MM.1S (cell line): ENCODE results near the gene UBL3.
A peak's percentile ranks its signal among the peaks of the same experiment; 100 is the strongest.

Source experiments
- DNase-seq: peaks from one replicate; pipeline ENCODE4 v3.0.0-alpha.2; 2015
- H2AFZ ChIP-seq: fragments of 300-600 bp; sonication (generic); 2 replicates; pipeline ENCODE4 v1.6.0; 2016; ENCODE audit warnings: antibody characterized with exemption, low read length
- H3F3A ChIP-seq: fragments of 300-600 bp; sonication (generic); 2 replicates; pipeline ENCODE4 v1.6.1; 2016; ENCODE audit warnings: mild to moderate bottlenecking, antibody characterized with exemption, low read length, moderate library complexity, mixed read lengths; ENCODE audit not compliant: insufficient read depth
- H3K27ac ChIP-seq: fragments of 300-600 bp; sonication (generic); 2 replicates; pipeline ENCODE4 v1.5.1; 2016; ENCODE audit warnings: mild to moderate bottlenecking, low read length
- H3K27me3 ChIP-seq: fragments of 300-600 bp; sonication (generic); replicated peaks from 2 replicates; pipeline ENCODE4 v1.6.0; 2016; ENCODE audit warnings: low read length; ENCODE audit not compliant: insufficient read depth
- H3K36me3 ChIP-seq: fragments of 300-600 bp; sonication (generic); replicated peaks from 2 replicates; pipeline ENCODE4 v1.6.1; 2016; ENCODE audit warnings: mild to moderate bottlenecking, low read length, mixed read lengths; ENCODE audit not compliant: insufficient read depth
- H3K4me1 ChIP-seq: fragments of 300-600 bp; sonication (generic); 2 replicates; pipeline ENCODE4 v1.6.1; 2016; ENCODE audit warnings: low read length, mixed read lengths
- H3K4me2 ChIP-seq: fragments of 300-600 bp; sonication (generic); 2 replicates; pipeline ENCODE4 v1.6.0; 2016; ENCODE audit warnings: low read depth, low read length
- H3K4me3 ChIP-seq: fragments of 300-600 bp; sonication (generic); 2 replicates; pipeline ENCODE4 v1.5.1; 2016; ENCODE audit warnings: low read length, mixed read lengths
- H3K79me2 ChIP-seq: fragments of 300-600 bp; sonication (generic); 2 replicates; pipeline ENCODE4 v1.6.1; 2016; ENCODE audit warnings: mixed run types, low read length, mixed read lengths
- H3K9ac ChIP-seq: fragments of 300-600 bp; sonication (generic); 2 replicates; pipeline ENCODE4 v1.6.1; 2016; ENCODE audit warnings: low read length, mixed read lengths
- H3K9me2 ChIP-seq: fragments of 300-600 bp; sonication (generic); replicated peaks from 2 replicates; pipeline ENCODE4 v1.6.1; 2016; ENCODE audit warnings: mild to moderate bottlenecking, low read length, mixed read lengths; ENCODE audit not compliant: insufficient read depth
- H3K9me3 ChIP-seq: fragments of 300-600 bp; sonication (generic); replicated peaks from 2 replicates; pipeline ENCODE4 v1.6.1; 2016; ENCODE audit warnings: mild to moderate bottlenecking, low read length, mixed read lengths; ENCODE audit not compliant: insufficient read depth
- H4K20me1 ChIP-seq: fragments of 300-600 bp; sonication (generic); 2 replicates; pipeline ENCODE4 v1.6.1; 2016; ENCODE audit warnings: mild to moderate bottlenecking, low read length, moderate library complexity, mixed read lengths; ENCODE audit not compliant: insufficient read depth
- CTCF ChIP-seq: fragments of 300-600 bp; sonication (generic); IDR thresholded peaks from 2 replicates; pipeline ENCODE4 v1.5.1; 2016; ENCODE audit warnings: antibody characterized with exemption, low read length, mixed read lengths
- EZH2 ChIP-seq: fragments of 300-600 bp; sonication (generic); optimal IDR thresholded peaks from 2 replicates; pipeline ENCODE3; 2017; ENCODE audit warnings: low read depth, mild to moderate bottlenecking, antibody characterized with exemption, low read length, mixed read lengths
- EZH2phosphoT487 ChIP-seq: fragments of 300-600 bp; sonication (generic); IDR thresholded peaks from 2 replicates; pipeline ENCODE4 v1.6.1; 2018; ENCODE audit warnings: antibody characterized with exemption, low read length

UBL3 gene

GRCh38 chr13:29760544-29760943, 89.9 kb downstream of the UBL3 start:
- peaks cover 5% of the 10 kb centered on the region for H3F3A ChIP-seq
- DNase-seq, result peak; percentile 6
- H3K36me3 ChIP-seq, result no peaks in the 10 kb centered on the region
- H3K9me3 ChIP-seq, result no peaks in the 10 kb centered on the region
- no peak overlapping the region for H2AFZ ChIP-seq
- no peaks in the 10 kb centered on the region for H3K9me2 ChIP-seq
- TF ChIP-seq EZH2 (no peak), CTCF (no peak), EZH2phosphoT487 (no peak)
- H3K9ac ChIP-seq, result no peak overlapping the region
- peaks cover 13% of the 10 kb centered on the region for H3K4me1 ChIP-seq
- 0 out of 2 replicates have a peak overlapping the region, but pooled peaks have one; percentile 12 for H3K4me2 ChIP-seq
- H3K79me2 ChIP-seq, result no peaks in the 10 kb centered on the region
- no peak overlapping the region for H3K4me3 ChIP-seq
- H3K27me3 ChIP-seq, result no peaks in the 10 kb centered on the region
- no peaks in the 10 kb centered on the region for H4K20me1 ChIP-seq
- H3K27ac ChIP-seq, result no peak overlapping the region; the same call in 1 of the 2 replicates

- peaks cover 5% of the 10 kb centered on the region for H3F3A ChIP-seq
- H3K9ac ChIP-seq, result peak overlapping the region; percentile 27; the same call in 1 of the 2 replicates
- no peaks in the 10 kb centered on the region for H4K20me1 ChIP-seq
- H3K9me3 ChIP-seq, result no peaks in the 10 kb centered on the region
- no peak for TF ChIP-seq EZH2
- no peak for TF ChIP-seq CTCF
- TF ChIP-seq EZH2phosphoT487, result no peak
- H2AFZ ChIP-seq, result no peak overlapping the region
- H3K4me3 ChIP-seq, result peak overlapping the region; percentile 29; the same call in 1 of the 2 replicates
- peak; percentile 70 for DNase-seq
- no peaks in the 10 kb centered on the region for H3K36me3 ChIP-seq
- no peaks in the 10 kb centered on the region for H3K27me3 ChIP-seq
- no peaks in the 10 kb centered on the region for H3K79me2 ChIP-seq
- H3K27ac ChIP-seq, result peak overlapping the region; percentile 62; the same call in 1 of the 2 replicates
- no peaks in the 10 kb centered on the region for H3K9me2 ChIP-seq
- H3K4me2 ChIP-seq, result peak overlapping the region; percentile 64
- peaks cover 13% of the 10 kb centered on the region for H3K4me1 ChIP-seq
Measured at GRCh38 chr13:29758531-29759114, 91.8 kb downstream of the UBL3 start.

GRCh38 chr13:29756506-29756905, 93.9 kb downstream of the UBL3 start:
- H3K9me2 ChIP-seq, result no peaks in the 10 kb centered on the region
- no peak overlapping the region for H3K9ac ChIP-seq
- TF ChIP-seq CTCF (no peak), EZH2phosphoT487 (no peak), EZH2 (no peak)
- no peak for DNase-seq
- H3K27me3 ChIP-seq, result no peaks in the 10 kb centered on the region
- H3K27ac ChIP-seq, result no peak overlapping the region
- H3F3A ChIP-seq, result peaks cover 5% of the 10 kb centered on the region
- H3K4me1 ChIP-seq, result peaks cover 13% of the 10 kb centered on the region
- no peaks in the 10 kb centered on the region for H3K9me3 ChIP-seq
- no peaks in the 10 kb centered on the region for H3K79me2 ChIP-seq
- H3K36me3 ChIP-seq, result no peaks in the 10 kb centered on the region
- no peak overlapping the region for H3K4me3 ChIP-seq
- H2AFZ ChIP-seq, result no peak overlapping the region
- no peaks in the 10 kb centered on the region for H4K20me1 ChIP-seq
- no peak overlapping the region for H3K4me2 ChIP-seq
